A673 (cell line): ENCODE data around the gene CYTH4. TPM values are rescaled to one million over a fixed set of nuclear protein-coding genes. Genes with fewer than 3 reads are reported as not detected.

Source experiments
- BruUV-seq: library from RNA; stranded (reverse); fragments of 400-500 nt; replicated peaks from 2 replicates; lab custom pipeline; 2021; lab: Mats Ljungman, UMichigan
- CTCF ChIA-PET: fragments of 300-600 bp; sonication (Branson Sonifier 250); formaldehyde crosslinking; loops from one replicate; lab custom pipeline; 2022; ENCODE audit warnings: antibody characterized with exemption; lab: Charles Lee
- POLR2A ChIA-PET: fragments of 300-600 bp; sonication (Branson Sonifier 250); formaldehyde crosslinking; loops from one replicate; lab custom pipeline; 2022; ENCODE audit warnings: antibody characterized with exemption; ENCODE audit not compliant: low non-redundant PET; lab: Charles Lee
- DNase-seq: peaks from one replicate; pipeline ENCODE4 v3.0.0-alpha.2; 2015; ENCODE audit warnings: low spot score
- H3K27ac ChIP-seq: fragments of 200-600 bp; sonication (generic); 2 replicates; pipeline ENCODE4 v1.5.1; 2016; ENCODE audit warnings: mixed run types, low read depth, mild to moderate bottlenecking, mixed read lengths, antibody characterized with exemption, low read length; ENCODE audit not compliant: poor library complexity, severe bottlenecking
- H3K27me3 ChIP-seq: fragments of 200-600 bp; sonication (generic); replicated peaks from 2 replicates; pipeline ENCODE4 v1.6.1; 2017; ENCODE audit warnings: mixed run types, low read depth, mild to moderate bottlenecking, mixed read lengths, antibody characterized with exemption, low read length; ENCODE audit not compliant: insufficient read depth, poor library complexity
- H3K36me3 ChIP-seq: fragments of 200-600 bp; sonication (generic); 2 replicates; pipeline ENCODE4 v1.6.1; 2016; ENCODE audit warnings: mixed run types, mild to moderate bottlenecking, mixed read lengths, antibody characterized with exemption, low read length; ENCODE audit not compliant: insufficient read depth, poor library complexity, severe bottlenecking
- H3K4me1 ChIP-seq: fragments of 200-600 bp; sonication (generic); 2 replicates; pipeline ENCODE4 v1.6.1; 2017; ENCODE audit warnings: mixed run types, mild to moderate bottlenecking, mixed read lengths, antibody characterized with exemption, low read length; ENCODE audit not compliant: insufficient read depth, poor library complexity, severe bottlenecking
- H3K4me3 ChIP-seq: fragments of 200-600 bp; sonication (generic); 2 replicates; pipeline ENCODE4 v1.5.1; 2016; ENCODE audit warnings: low read depth, mixed run types, mild to moderate bottlenecking, mixed read lengths, low read length; ENCODE audit not compliant: poor library complexity, severe bottlenecking
- H3K9me3 ChIP-seq: fragments of 200-600 bp; sonication (generic); 2 replicates; pipeline ENCODE4 v1.6.1; 2016; ENCODE audit warnings: mixed run types, low read depth, mild to moderate bottlenecking, mixed read lengths, antibody characterized with exemption, low read length; ENCODE audit not compliant: poor library complexity, severe bottlenecking
- EZH2 ChIP-seq: fragments of 200-600 bp; sonication (generic); IDR thresholded peaks from 2 replicates; pipeline ENCODE4 v1.6.1; 2017; ENCODE audit warnings: borderline replicate concordance, low read depth, mild to moderate bottlenecking, mixed read lengths, antibody characterized with exemption, low read length; ENCODE audit not compliant: poor library complexity, severe bottlenecking
- intact Hi-C: fragments of 100-400 bp; cut with micrococcal nuclease; formaldehyde crosslinking; loops from one replicate; pipeline ENCODE4 v1.10.0; 2022; ENCODE audit not compliant: unreplicated experiment
- total RNA-seq: library from RNA; stranded (reverse); gene quantifications from 2 replicates; pipeline ENCODE4 v1.2.3, GENCODE V29; 2021
- TF ChIP-seq, protein P1 (sequence below): fragments of 300-800, 200-600 bp; sonication (generic); conservative IDR thresholded peaks from 2 replicates; pipeline ENCODE4 v1.5.1; 2017; ENCODE audit warnings: low read depth, mild to moderate bottlenecking, antibody characterized with exemption, low read length, moderate library complexity, mixed read lengths

CYTH4 gene
- total RNA-seq, 1 experiment from 2014 or later = not detected

DNA sequence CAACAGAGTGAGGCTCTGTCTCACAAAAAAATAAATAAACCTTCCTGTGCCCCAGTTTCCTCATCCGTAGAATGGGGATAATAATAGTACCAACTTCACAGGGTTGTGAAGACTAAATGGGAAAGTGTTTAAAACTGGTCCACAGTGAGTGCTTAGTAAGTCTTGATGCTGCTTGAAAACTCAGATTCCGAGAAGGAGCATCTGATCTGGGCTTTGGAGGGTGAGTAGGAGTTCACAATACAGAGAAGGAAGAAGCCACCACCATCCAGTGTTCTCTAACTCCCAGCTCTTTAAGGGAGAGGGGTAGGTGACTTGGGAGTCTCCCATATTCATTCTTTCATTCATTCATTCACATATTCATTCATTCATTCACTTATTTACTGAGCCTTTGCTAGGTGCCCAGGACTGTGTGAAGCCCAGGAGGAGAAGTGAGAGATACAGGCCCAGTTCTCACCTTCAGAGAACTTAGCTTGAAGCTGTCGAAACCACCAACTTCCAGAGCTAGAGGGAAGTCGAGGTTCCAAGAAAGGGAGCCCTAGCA lies 17.7 kb downstream of the CYTH4 start:
- no peak for DNase-seq
- intact Hi-C loops = no loop called here
- Histone ChIP-seq H3K9me3 (no peaks in the 10 kb centered on the region), H3K27me3 (no peaks in the 10 kb centered on the region), H3K36me3 (no peaks in the 10 kb centered on the region), H3K4me3 (no peak overlapping the region), H3K27ac (no peak overlapping the region), H3K4me1 (no peaks in the 10 kb centered on the region)
- CTCF ChIA-PET = interaction anchor here (0.6 kb wide), 1 partner anchor 155 kb away, joined by 3 read pairs; no protein-coding TSS in a partner anchor
- no TSS peak for BruUV-seq
- POLR2A ChIA-PET = no interaction called here
- TF ChIP-seq, protein P1, sequence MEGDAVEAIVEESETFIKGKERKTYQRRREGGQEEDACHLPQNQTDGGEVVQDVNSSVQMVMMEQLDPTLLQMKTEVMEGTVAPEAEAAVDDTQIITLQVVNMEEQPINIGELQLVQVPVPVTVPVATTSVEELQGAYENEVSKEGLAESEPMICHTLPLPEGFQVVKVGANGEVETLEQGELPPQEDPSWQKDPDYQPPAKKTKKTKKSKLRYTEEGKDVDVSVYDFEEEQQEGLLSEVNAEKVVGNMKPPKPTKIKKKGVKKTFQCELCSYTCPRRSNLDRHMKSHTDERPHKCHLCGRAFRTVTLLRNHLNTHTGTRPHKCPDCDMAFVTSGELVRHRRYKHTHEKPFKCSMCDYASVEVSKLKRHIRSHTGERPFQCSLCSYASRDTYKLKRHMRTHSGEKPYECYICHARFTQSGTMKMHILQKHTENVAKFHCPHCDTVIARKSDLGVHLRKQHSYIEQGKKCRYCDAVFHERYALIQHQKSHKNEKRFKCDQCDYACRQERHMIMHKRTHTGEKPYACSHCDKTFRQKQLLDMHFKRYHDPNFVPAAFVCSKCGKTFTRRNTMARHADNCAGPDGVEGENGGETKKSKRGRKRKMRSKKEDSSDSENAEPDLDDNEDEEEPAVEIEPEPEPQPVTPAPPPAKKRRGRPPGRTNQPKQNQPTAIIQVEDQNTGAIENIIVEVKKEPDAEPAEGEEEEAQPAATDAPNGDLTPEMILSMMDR = no peak
- TF ChIP-seq EZH2 = no peak

DNA sequence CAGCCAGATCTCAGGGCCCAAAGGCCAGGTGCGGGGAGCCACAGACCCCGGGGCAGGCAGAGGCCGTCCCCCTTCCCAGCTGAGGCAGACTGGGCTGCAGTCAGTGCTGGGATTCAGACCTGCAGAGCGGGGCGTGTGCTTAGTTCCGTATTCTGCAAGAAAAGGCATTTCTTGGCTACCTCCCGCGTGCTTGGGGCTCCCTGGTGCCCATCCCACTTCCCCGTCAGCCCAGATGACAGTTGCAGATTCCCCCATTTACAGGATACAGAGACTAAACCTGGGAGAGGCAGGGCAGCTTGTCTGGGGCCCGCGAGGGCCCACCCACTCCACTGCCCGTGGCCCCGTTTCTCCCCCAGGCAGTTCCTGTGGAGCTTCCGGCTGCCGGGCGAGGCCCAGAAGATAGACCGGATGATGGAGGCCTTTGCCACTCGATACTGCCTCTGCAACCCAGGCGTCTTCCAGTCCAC lies 18.3 kb downstream of the CYTH4 start:
- H3K4me3 ChIP-seq = no peak overlapping the region
- BruUV-seq = no TSS peak
- ChIA-PET CTCF (interaction anchor here (0.6 kb wide), 1 partner anchor 154 kb away, joined by 3 read pairs; no protein-coding TSS in a partner anchor), POLR2A (no interaction called here)
- no peaks in the 10 kb centered on the region for H3K9me3 ChIP-seq
- intact Hi-C loops = no loop called here
- DNase-seq = no peak
- H3K27ac ChIP-seq = no peak overlapping the region
- no peaks in the 10 kb centered on the region for H3K27me3 ChIP-seq
- H3K4me1 ChIP-seq = no peaks in the 10 kb centered on the region
- TF ChIP-seq, protein P1 = no peak
- TF ChIP-seq EZH2 = no peak
- no peaks in the 10 kb centered on the region for H3K36me3 ChIP-seq

DNA sequence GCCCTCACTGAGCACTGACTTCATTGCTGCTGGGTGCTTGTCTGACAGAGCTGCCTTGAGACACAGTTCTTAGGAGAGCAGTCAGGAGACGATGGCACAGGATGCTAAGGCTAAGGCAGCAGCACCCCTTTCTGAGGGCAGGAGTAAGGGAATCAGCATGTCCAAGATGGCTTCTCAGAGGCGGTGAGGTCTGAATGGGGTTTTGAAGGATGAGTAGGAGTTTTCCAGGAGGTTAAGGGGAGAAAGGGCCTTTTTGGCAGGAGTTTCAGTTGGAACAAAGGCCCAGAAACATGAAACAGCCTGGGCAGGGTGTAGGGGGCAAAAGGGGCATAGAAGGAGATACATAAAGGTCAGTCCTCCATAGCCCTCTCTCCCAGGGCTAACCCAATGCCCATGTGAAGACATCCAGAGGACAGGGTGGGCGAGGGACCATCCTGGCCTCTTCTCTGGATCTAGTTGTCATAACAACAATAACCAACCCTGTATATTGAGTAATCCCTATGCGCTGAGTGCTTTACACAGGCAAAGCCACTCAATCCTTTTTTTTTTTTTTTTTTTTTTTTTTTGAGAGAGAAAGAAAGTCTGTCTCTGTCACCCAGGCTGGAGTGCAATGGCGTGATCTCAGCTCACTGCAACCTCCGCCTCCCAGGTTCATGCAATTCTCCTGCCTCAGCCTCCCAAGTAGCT lies 19.0 kb downstream of the CYTH4 start:
- no peaks in the 10 kb centered on the region for H3K27me3 ChIP-seq
- no TSS peak for BruUV-seq
- TF ChIP-seq, protein P1 = no peak
- no peak for TF ChIP-seq EZH2
- H3K36me3 ChIP-seq = no peaks in the 10 kb centered on the region
- no peak overlapping the region for H3K27ac ChIP-seq
- no peak for DNase-seq
- intact Hi-C loops = no loop called here
- H3K9me3 ChIP-seq = no peaks in the 10 kb centered on the region
- ChIA-PET POLR2A (no interaction called here), CTCF (no interaction called here)
- no peaks in the 10 kb centered on the region for H3K4me1 ChIP-seq
- H3K4me3 ChIP-seq = no peak overlapping the region
